SH-SY5Y (cell line): ENCODE measurements around the gene COMMD9.

Source experiments
- GATA2 ChIP-seq: IDR thresholded peaks from 2 replicates; pipeline ENCODE4 v1.6.1; 2011; ENCODE audit warnings: mild to moderate bottlenecking, low read depth, low read length
- GATA3 ChIP-seq: IDR thresholded peaks from 2 replicates; pipeline ENCODE4 v1.6.1; 2011; ENCODE audit warnings: low read depth, mild to moderate bottlenecking, low read length, moderate library complexity

Gene COMMD9

GRCh38 chr11:36227044-36227443 is 62.2 kb downstream of the COMMD9 start:
- TF ChIP-seq GATA3 = no peak
- TF ChIP-seq GATA2 = no peak

DNA sequence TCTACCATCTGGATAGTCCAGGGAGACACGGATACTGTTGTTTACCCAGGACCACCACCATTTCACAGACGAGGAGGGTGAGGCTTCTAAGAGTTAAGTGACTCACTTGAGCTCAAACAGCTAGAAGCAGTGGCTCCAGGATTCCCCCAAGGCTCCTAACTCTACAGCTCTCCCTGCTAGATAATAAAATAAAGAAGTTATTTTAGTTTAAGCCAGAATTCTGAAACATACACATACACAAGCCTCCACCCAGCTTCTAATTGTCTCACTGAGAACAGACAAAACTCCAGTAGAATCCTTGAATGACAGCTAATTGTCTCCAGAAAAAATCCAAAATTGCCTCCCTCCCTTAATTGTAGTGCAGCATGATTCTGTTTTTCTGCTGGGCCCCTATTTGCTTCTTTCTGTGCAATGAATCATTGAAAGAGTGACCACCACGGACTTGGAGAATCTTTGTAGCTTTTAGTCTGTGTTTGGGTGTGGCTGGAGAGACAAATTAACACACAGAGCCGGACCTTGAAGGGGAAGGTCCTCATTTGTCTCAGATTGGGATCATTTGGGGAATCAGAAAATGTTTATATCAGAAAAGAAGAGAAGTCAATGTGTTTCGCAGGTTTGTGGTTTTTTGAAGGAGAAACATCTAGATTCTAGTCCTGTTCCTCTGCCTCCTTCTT is 64.9 kb downstream of the COMMD9 start:
- TF ChIP-seq GATA2 = no peak
- TF ChIP-seq GATA3 = no peak

- TF ChIP-seq GATA2 = no peak
- no peak for TF ChIP-seq GATA3
These were observed 66.2 kb downstream of the COMMD9 start for GRCh38 chr11:36222831-36223635.
